Stimulated activated naive CD8-positive, alpha-beta T cell treated with anti-CD3 and anti-CD28 coated beads, Interleukin-15, Interleukin-2, amounts not matched to agents 100 U/mL and 50 U/mL, for 24 hours (primary cell): Measurements from ENCODE around the gene ESF1.

Experiments used
- ATAC-seq: fragments of 150-1000 bp; cut with Tn5 transposase; one replicate; pipeline ENCODE4 v1.10.0; 2021
- DNase-seq: peaks from one replicate; pipeline ENCODE4 v3.0.0; 2021

Gene ESF1

DNA sequence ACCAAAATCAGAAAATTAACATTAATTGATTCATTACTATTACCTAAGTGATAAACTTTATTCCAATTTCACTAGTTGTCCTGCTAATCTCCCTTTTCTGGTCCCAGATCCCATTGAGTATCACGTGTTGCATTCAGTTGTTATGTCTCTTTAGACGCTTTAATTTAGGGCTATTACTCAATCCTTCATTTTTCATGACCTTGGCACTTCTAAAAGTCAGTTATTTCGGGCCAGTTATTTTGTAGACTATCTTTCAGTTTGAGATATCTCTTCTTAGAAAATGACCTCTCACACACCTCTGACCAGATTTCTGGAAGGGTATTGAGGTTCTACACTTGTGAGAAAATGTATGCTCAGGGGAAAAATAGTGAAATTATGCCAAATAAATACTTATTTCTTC is 112.0 kb downstream of the ESF1 start:
- no peak for DNase-seq
- no peak for ATAC-seq

- DNase-seq (no peak), ATAC-seq (no peak)
Observed at GRCh38 chr20:13671916-13672378, 112.8 kb downstream of the ESF1 start.

GRCh38 chr20:13671512-13671911 is 113.2 kb downstream of the ESF1 start:
- ATAC-seq, result no peak
- DNase-seq, result no peak

DNA sequence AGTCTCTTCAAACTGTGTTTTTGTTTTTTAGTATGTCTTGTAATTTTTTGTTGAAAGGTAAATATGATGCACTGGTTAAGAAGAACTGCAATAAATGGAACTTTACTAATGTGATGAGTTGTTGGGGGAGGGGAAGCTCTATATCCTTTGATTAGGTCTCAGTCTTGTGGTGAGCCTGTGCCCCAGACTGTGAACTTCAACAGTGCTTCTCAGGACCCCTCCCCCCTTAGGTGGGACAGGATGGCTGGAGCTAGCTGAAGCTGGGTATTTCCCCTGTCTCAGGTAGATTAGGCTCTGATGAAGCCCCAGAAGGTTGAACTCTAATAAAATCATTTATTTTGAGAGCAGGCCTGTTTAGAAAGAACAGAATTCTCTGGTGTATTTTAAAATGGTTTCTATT is 114.6 kb downstream of the ESF1 start:
- DNase-seq (no peak), ATAC-seq (no peak)

DNA sequence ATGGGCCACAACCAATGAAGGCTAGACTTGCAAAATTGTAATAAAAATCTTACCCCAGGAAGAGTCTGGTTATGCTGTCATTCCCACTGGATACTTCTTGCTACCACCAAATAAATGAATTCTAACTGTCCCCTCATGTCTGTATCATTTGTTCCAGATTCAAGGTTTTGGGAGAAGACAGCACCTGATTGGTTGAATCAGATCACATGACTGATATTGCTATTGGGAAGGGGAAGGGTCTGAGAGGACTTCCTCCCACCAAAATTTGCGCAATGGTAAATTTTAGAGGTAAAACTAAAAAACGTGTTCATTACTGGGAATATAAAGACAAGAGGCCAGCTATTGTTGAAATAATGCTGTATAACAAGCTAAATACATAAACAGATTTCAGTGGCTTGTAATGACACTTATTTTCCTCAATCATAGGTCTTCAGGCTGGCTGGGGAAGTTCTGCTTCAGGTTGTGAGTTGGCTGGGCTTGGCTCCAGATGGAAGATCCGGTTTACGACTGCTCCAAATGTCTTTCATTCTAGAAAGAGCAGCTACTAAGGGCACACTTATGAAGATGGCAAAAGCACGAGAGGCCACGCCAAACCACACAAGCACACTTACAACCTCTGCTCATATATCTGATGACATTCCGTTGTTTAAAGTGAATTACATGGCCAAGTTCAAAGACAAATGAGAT is 118.9 kb downstream of the ESF1 start:
- ATAC-seq, result no peak

More for the DNA sequence above, 118.9 kb downstream of the ESF1 start:
- no peak for DNase-seq
